Keratinocyte (primary cell): ENCODE results near the gene ZNF503. TPM values are rescaled to one million over a fixed set of nuclear protein-coding genes. Genes with fewer than 3 reads are reported as not detected.
"Not testable (repeated sequence)": the region's sequence is repeated elsewhere in the genome, so short reads cannot be mapped to it uniquely, and the experiment has no call there.

Source experiments
- DNase-seq: peaks from one replicate; pipeline ENCODE4 v3.0.0-alpha.2; 2011; ENCODE audit warnings: low read depth, missing footprints, low spot score
- FAIRE-seq: peaks from 2 replicates; lab custom pipeline; 2011; peaks lifted over from hg19 to GRCh38; lab: Jason Lieb, UNC
- H2AFZ ChIP-seq: 2 replicates; pipeline ENCODE4 v1.6.0; 2012; ENCODE audit warnings: low read length, control low read depth, inconsistent platforms; ENCODE audit not compliant: control insufficient read depth
- H3K27ac ChIP-seq: 2 replicates; pipeline ENCODE4 v1.5.1; 2011; ENCODE audit warnings: low read length; ENCODE audit not compliant: control insufficient read depth, insufficient read depth
- H3K27me3 ChIP-seq: 3 replicates; pipeline ENCODE4 v1.6.0; 2011; ENCODE audit warnings: low read length; ENCODE audit not compliant: control insufficient read depth, insufficient read depth; ENCODE audit errors: extremely low read depth
- H3K36me3 ChIP-seq, 2 experiments: 2 replicates in 1 of 2; 3 replicates in 1 of 2; pipeline ENCODE4 v1.5.1; 2011; ENCODE audit warnings: low read length in 2 of 2, mild to moderate bottlenecking in 1 of 2; ENCODE audit not compliant: control insufficient read depth in 2 of 2, insufficient read depth in 2 of 2; ENCODE audit errors: extremely low read depth in 1 of 2
- H3K4me1 ChIP-seq: 3 replicates; pipeline ENCODE4 v1.5.1; 2011; ENCODE audit warnings: low read length; ENCODE audit not compliant: control insufficient read depth, insufficient read depth; ENCODE audit errors: extremely low read depth
- H3K4me2 ChIP-seq: 3 replicates; pipeline ENCODE4 v1.6.0; 2011; ENCODE audit warnings: low read depth, low read length; ENCODE audit not compliant: control insufficient read depth, insufficient read depth; ENCODE audit errors: extremely low read depth
- H3K4me3 ChIP-seq, 3 experiments: fragments of 200-600 bp in 1 of 3; sonication (generic) in 1 of 3; 2 replicates in 2 of 3; 3 replicates in 1 of 3; pipeline ENCODE4 v1.5.1; 2011 to 2016; ENCODE audit warnings: low read length in 3 of 3, mild to moderate bottlenecking in 3 of 3, control low read depth in 2 of 3, inconsistent platforms in 1 of 3, low read depth in 1 of 3, mixed read lengths in 1 of 3, mixed run types in 1 of 3, moderate library complexity in 1 of 3; ENCODE audit not compliant: control insufficient read depth in 2 of 3, insufficient read depth in 2 of 3; ENCODE audit errors: extremely low read depth in 1 of 3
- H3K79me2 ChIP-seq: 2 replicates; pipeline ENCODE4 v1.6.0; 2012; ENCODE audit warnings: low read length; ENCODE audit not compliant: control insufficient read depth, insufficient read depth
- H3K9ac ChIP-seq: 3 replicates; pipeline ENCODE4 v1.6.0; 2011; ENCODE audit warnings: low read length; ENCODE audit not compliant: control insufficient read depth, insufficient read depth; ENCODE audit errors: extremely low read depth
- H3K9me1 ChIP-seq: 3 replicates; pipeline ENCODE4 v1.6.0; 2011; ENCODE audit warnings: low read length; ENCODE audit not compliant: control insufficient read depth, insufficient read depth; ENCODE audit errors: extremely low read depth
- H3K9me3 ChIP-seq: 2 replicates; pipeline ENCODE4 v1.5.1; 2012; ENCODE audit warnings: low read depth, low read length; ENCODE audit not compliant: control insufficient read depth
- H4K20me1 ChIP-seq: 3 replicates; pipeline ENCODE4 v1.6.0; 2011; ENCODE audit warnings: low read length; ENCODE audit not compliant: control insufficient read depth, insufficient read depth; ENCODE audit errors: extremely low read depth
- CTCF ChIP-seq, 3 experiments: IDR thresholded peaks in 1 of 3; conservative IDR thresholded peaks in 1 of 3; optimal IDR thresholded peaks in 1 of 3; 2 replicates in 2 of 3; 3 replicates in 1 of 3; pipeline versions ENCODE3 to v1.5.1; 2011; ENCODE audit warnings: low read length in 3 of 3, mild to moderate bottlenecking in 3 of 3, moderate library complexity in 2 of 3, control low read depth in 1 of 3, inconsistent platforms in 1 of 3; ENCODE audit not compliant: insufficient read depth in 2 of 3; ENCODE audit errors: extremely low read depth in 1 of 3
- EZH2 ChIP-seq: IDR thresholded peaks from one replicate; pipeline ENCODE4 v1.6.1; 2012; ENCODE audit warnings: inconsistent platforms, mild to moderate bottlenecking, low read length, moderate library complexity
- dilution Hi-C: fragments of 300-500 bp; cut with MboI; formaldehyde crosslinking; loops from one replicate; pipeline ENCODE4 v1.7.0; 2020; ENCODE audit warnings: low sequenced_read_pairs; ENCODE audit not compliant: extremely low pct_ligation_motif_present
- polyA plus RNA-seq, 5 experiments: library from polyadenylated mRNA; depleted of rRNA in 3 of 5; stranded (reverse) in 3 of 5; stranded (forward) in 1 of 5; unstranded in 1 of 5; fragments of >200 nt; gene quantifications; 1 replicate in 1 of 5; 2 replicates in 3 of 5; 3 replicates in 1 of 5; pipeline versions ENCODE4 v1.2.1 to v1.2.3, GENCODE V29; 2011 to 2012; ENCODE audit warnings: missing spikeins in 2 of 5, low read depth in 1 of 5, low replicate concordance in 1 of 5

Gene ZNF503
- polyA plus RNA-seq, 1 donor (not counting 4 experiments of a cell fraction or from before 2014, with no cell fraction given) = 1.5 TPM

- Histone ChIP-seq H3K27ac (no peak overlapping the region), H3K4me2 (no peak overlapping the region), H2AFZ (no peak overlapping the region), H3K27me3 (no peaks in the 10 kb centered on the region), H4K20me1 (no peaks in the 10 kb centered on the region), H3K9me1 (no peaks in the 10 kb centered on the region), H3K36me3 (no peaks in the 10 kb centered on the region), H3K9ac (no peak overlapping the region), H3K9me3 (no peaks in the 10 kb centered on the region), H3K79me2 (no peaks in the 10 kb centered on the region), H3K4me3 (no peak overlapping the region), H3K4me1 (peaks cover 14% of the 10 kb centered on the region)
- FAIRE-seq = no peak
- dilution Hi-C loops = no loop called here
- no peak for DNase-seq
- TF ChIP-seq EZH2 = no peak
- TF ChIP-seq CTCF (optimal IDR thresholded peaks at IDR 0.05 in 1 of 3, IDR thresholded peaks at IDR 0.05 in 1 of 3, conservative IDR thresholded peaks at IDR 0.05 in 1 of 3; ENCODE audit: extremely low read depth in 1 of 3, insufficient read depth in 2 of 3, low read length in 3 of 3) = no peak
Measured at GRCh38 chr10:75363431-75363830, 38.1 kb downstream of the ZNF503 start.

GRCh38 chr10:75359876-75360275 lies 41.7 kb downstream of the ZNF503 start:
- H3K9ac ChIP-seq, H3K27me3 ChIP-seq, H3K4me2 ChIP-seq, H3K4me3 ChIP-seq, H3K9me3 ChIP-seq, H4K20me1 ChIP-seq, H3K79me2 ChIP-seq, H3K9me1 ChIP-seq, FAIRE-seq, dilution Hi-C loops, H3K36me3 ChIP-seq, DNase-seq: not testable (repeated sequence)
- Histone ChIP-seq H2AFZ (peak overlapping the region; percentile 64), H3K27ac (peak overlapping the region; percentile 56), H3K4me1 (peaks cover 22% of the 10 kb centered on the region)

- peak overlapping the region; percentile 51 for H3K4me2 ChIP-seq
Measured at GRCh38 chr10:75358835-75359421, 42.6 kb downstream of the ZNF503 start.

More at GRCh38 chr10:75358835-75359421, 42.6 kb downstream of the ZNF503 start:
- Histone ChIP-seq H3K36me3 (no peaks in the 10 kb centered on the region), H2AFZ (no peak overlapping the region), H3K27ac (peak overlapping the region; percentile 80), H4K20me1 (no peaks in the 10 kb centered on the region), H3K27me3 (no peaks in the 10 kb centered on the region), H3K4me1 (peaks cover 22% of the 10 kb centered on the region), H3K9ac (peak overlapping the region; percentile 10), H3K79me2 (no peaks in the 10 kb centered on the region), H3K4me3 (peak overlapping the region in 1 of 3 experiments; percentile 28), H3K9me1 (no peaks in the 10 kb centered on the region), H3K9me3 (peaks cover 2% of the 10 kb centered on the region)
- DNase-seq (peak; percentile 94), FAIRE-seq (peak; percentile 95)
- dilution Hi-C loops = no loop called here
- no peak for TF ChIP-seq EZH2
- no peak for TF ChIP-seq CTCF (optimal IDR thresholded peaks at IDR 0.05 in 1 of 3, IDR thresholded peaks at IDR 0.05 in 1 of 3, conservative IDR thresholded peaks at IDR 0.05 in 1 of 3; ENCODE audit: extremely low read depth in 1 of 3, insufficient read depth in 2 of 3, low read length in 3 of 3)
